ENCODE results near the gene CFAP91.

DNA sequence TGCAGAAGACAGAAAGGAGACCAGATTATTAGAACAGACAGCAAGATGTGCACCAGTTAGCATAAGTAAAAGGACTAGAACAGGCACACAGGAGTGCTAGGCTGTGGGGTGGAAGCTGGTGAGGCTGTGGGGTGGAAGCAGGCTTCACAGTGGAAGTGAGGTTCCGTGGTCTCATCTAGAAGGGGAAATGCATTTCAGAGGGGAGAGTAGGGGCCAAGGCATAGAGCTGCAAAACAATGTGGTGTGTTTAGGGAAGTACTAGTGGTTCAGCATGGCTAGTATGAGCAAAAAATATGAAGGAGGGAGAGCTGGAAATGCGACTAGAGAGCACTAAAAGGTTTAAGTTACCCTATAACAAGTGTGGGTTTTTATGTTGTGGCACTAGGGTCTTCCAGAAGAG is 48.9 kb upstream of the CFAP91 start:
- TF ChIP-seq, protein P1, sequence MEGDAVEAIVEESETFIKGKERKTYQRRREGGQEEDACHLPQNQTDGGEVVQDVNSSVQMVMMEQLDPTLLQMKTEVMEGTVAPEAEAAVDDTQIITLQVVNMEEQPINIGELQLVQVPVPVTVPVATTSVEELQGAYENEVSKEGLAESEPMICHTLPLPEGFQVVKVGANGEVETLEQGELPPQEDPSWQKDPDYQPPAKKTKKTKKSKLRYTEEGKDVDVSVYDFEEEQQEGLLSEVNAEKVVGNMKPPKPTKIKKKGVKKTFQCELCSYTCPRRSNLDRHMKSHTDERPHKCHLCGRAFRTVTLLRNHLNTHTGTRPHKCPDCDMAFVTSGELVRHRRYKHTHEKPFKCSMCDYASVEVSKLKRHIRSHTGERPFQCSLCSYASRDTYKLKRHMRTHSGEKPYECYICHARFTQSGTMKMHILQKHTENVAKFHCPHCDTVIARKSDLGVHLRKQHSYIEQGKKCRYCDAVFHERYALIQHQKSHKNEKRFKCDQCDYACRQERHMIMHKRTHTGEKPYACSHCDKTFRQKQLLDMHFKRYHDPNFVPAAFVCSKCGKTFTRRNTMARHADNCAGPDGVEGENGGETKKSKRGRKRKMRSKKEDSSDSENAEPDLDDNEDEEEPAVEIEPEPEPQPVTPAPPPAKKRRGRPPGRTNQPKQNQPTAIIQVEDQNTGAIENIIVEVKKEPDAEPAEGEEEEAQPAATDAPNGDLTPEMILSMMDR (IDR thresholded peaks at IDR 0.05) = no peak
- TF ChIP-seq EP300 (IDR thresholded peaks at IDR 0.05) (no peak), POLR2A (IDR thresholded peaks at IDR 0.05; ENCODE audit: low read depth) (no peak), POLR2AphosphoS5 (IDR thresholded peaks at IDR 0.05) (no peak)
